Panc1 (cell line): ENCODE measurements around the gene RAI1. TPM values are rescaled to one million over a fixed set of nuclear protein-coding genes. Genes with fewer than 3 reads are reported as not detected.

Source experiments
- ATAC-seq: fragments of 200-7000 bp; cut with Tn5 transposase; 2 replicates; pipeline ENCODE4 v1.9.1; 2020; ENCODE audit warnings: mild to moderate bottlenecking, moderate library complexity
- BruUV-seq: library from RNA; stranded (reverse); fragments of 400-500 nt; replicated peaks from 2 replicates; lab custom pipeline; 2021; lab: Mats Ljungman, UMichigan
- CTCF ChIA-PET: fragments of 300-600 bp; sonication (Branson Sonifier 250); formaldehyde crosslinking; loops from one replicate; lab custom pipeline; 2022; ENCODE audit warnings: antibody characterized with exemption; lab: Charles Lee
- POLR2A ChIA-PET: fragments of 300-600 bp; sonication (Branson Sonifier 250); formaldehyde crosslinking; loops from one replicate; lab custom pipeline; 2022; ENCODE audit warnings: antibody characterized with exemption; lab: Charles Lee
- DNase-seq: peaks from one replicate; pipeline ENCODE4 v3.0.0-alpha.2; 2010; ENCODE audit warnings: low read depth, low spot score
- H3K27ac ChIP-seq: 2 replicates; pipeline ENCODE4 v1.5.1; 2011; ENCODE audit warnings: mild to moderate bottlenecking, low read length, inconsistent platforms
- H3K27me3 ChIP-seq: fragments of 200-500 bp; sonication (Bioruptor generic); 2 replicates; pipeline ENCODE4 v1.6.0; 2014; ENCODE audit warnings: low read length, inconsistent platforms; ENCODE audit not compliant: control insufficient read depth, insufficient read depth
- H3K36me3 ChIP-seq: fragments of 200-500 bp; sonication (Bioruptor generic); 2 replicates; pipeline ENCODE4 v1.5.1; 2014; ENCODE audit warnings: inconsistent platforms, mild to moderate bottlenecking, low read length, moderate library complexity; ENCODE audit not compliant: control insufficient read depth, insufficient read depth
- H3K4me1 ChIP-seq: 2 replicates; pipeline ENCODE4 v1.5.1; 2011; ENCODE audit warnings: inconsistent platforms, mild to moderate bottlenecking, low read length, moderate library complexity; ENCODE audit not compliant: control insufficient read depth, insufficient read depth
- H3K4me3 ChIP-seq, 2 experiments: 2 replicates each; pipeline ENCODE4 v1.5.1; 2011 to 2012; ENCODE audit warnings: low read depth in 2 of 2, low read length in 2 of 2, mild to moderate bottlenecking in 2 of 2, inconsistent platforms in 1 of 2, moderate library complexity in 1 of 2
- H3K9me3 ChIP-seq: fragments of 200-500 bp; sonication (Bioruptor generic); 2 replicates; pipeline ENCODE4 v1.5.1; 2014; ENCODE audit warnings: low read depth, mild to moderate bottlenecking, inconsistent platforms, low read length, moderate library complexity; ENCODE audit not compliant: control insufficient read depth, insufficient read depth
- CTCF ChIP-seq: fragments of 450-650 bp; IDR thresholded peaks from 2 replicates; pipeline ENCODE4 v1.5.1; 2017; ENCODE audit warnings: mild to moderate bottlenecking
- POLR2AphosphoS5 ChIP-seq: IDR thresholded peaks from 2 replicates; pipeline ENCODE4 v1.6.1; 2012; ENCODE audit warnings: mild to moderate bottlenecking, low read depth, low read length, moderate library complexity
- REST ChIP-seq, 2 experiments: IDR thresholded peaks; 2 replicates each; pipeline ENCODE4 v1.6.1; 2011 to 2012; ENCODE audit warnings: low read depth in 2 of 2, control low read depth in 1 of 2, low read length in 1 of 2, mild to moderate bottlenecking in 1 of 2, moderate library complexity in 1 of 2; ENCODE audit not compliant: insufficient read depth in 1 of 2
- SIN3A ChIP-seq: IDR thresholded peaks from 2 replicates; pipeline ENCODE4 v1.6.1; 2012; ENCODE audit warnings: low read depth, mild to moderate bottlenecking, low read length, moderate library complexity, borderline replicate concordance; ENCODE audit not compliant: insufficient read depth
- TCF7L2 ChIP-seq: IDR thresholded peaks from 2 replicates; pipeline ENCODE4 v1.6.1; 2011; ENCODE audit warnings: mild to moderate bottlenecking, low read depth, low read length, inconsistent platforms
- in situ Hi-C: cut with HindIII; loops from 2 replicates; pipeline ENCODE4 v1.10.0; 2016; ENCODE audit warnings: low sequenced_read_pairs, low pct_unique_long_range_greater_than_20kb
- intact Hi-C: fragments of 100-400 bp; cut with micrococcal nuclease; formaldehyde crosslinking; loops from one replicate; pipeline ENCODE4 v1.10.0; 2022; ENCODE audit not compliant: unreplicated experiment
- total RNA-seq: library from RNA; stranded (reverse); gene quantifications from one replicate; pipeline ENCODE4 v1.2.1, GENCODE V29; 2021; ENCODE audit not compliant: unreplicated experiment

Gene RAI1
- total RNA-seq, 1 experiment from 2014 or later: 51.0 TPM

- H3K27ac ChIP-seq: no peak overlapping the region
- TF ChIP-seq TCF7L2 (no peak), REST (IDR thresholded peaks at IDR 0.05; ENCODE audit: insufficient read depth in 1 of 2, low read depth in 2 of 2, low read length in 1 of 2) (no peak), POLR2AphosphoS5 (no peak), SIN3A (no peak), CTCF (no peak)
- CTCF ChIA-PET: no interaction called here
- no peak for DNase-seq
- intact Hi-C loops (no loop called here), in situ Hi-C loops (no loop called here)
- POLR2A ChIA-PET: no interaction called here
- no peaks in the 10 kb centered on the region; the same call in 1 of the 2 replicates for H3K9me3 ChIP-seq
- ATAC-seq: no peak
- no peaks in the 10 kb centered on the region for H3K36me3 ChIP-seq
- H3K4me3 ChIP-seq: no peak overlapping the region
- no TSS peak for BruUV-seq
- no peaks in the 10 kb centered on the region for H3K4me1 ChIP-seq
- H3K27me3 ChIP-seq: no peaks in the 10 kb centered on the region
Observed at GRCh38 chr17:17647524-17648178, 33.6 kb upstream of the RAI1 start.

GRCh38 chr17:17648762-17649161 is 32.5 kb upstream of the RAI1 start:
- no peak overlapping the region for H3K27ac ChIP-seq
- no peaks in the 10 kb centered on the region for H3K4me1 ChIP-seq
- no peak for DNase-seq
- CTCF ChIA-PET: no interaction called here
- BruUV-seq: no TSS peak
- ATAC-seq: no peak
- H3K4me3 ChIP-seq: no peak overlapping the region
- intact Hi-C loops (no loop called here), in situ Hi-C loops (no loop called here)
- TF ChIP-seq POLR2AphosphoS5: no peak
- no peak for TF ChIP-seq TCF7L2
- TF ChIP-seq CTCF: no peak
- no peak for TF ChIP-seq SIN3A
- no peak for TF ChIP-seq REST (IDR thresholded peaks at IDR 0.05; ENCODE audit: insufficient read depth in 1 of 2, low read depth in 2 of 2, low read length in 1 of 2)
- H3K9me3 ChIP-seq: no peaks in the 10 kb centered on the region; the same call in 1 of the 2 replicates
- no peaks in the 10 kb centered on the region for H3K27me3 ChIP-seq
- POLR2A ChIA-PET: no interaction called here
- H3K36me3 ChIP-seq: no peaks in the 10 kb centered on the region
